Measurements from ENCODE around the gene AHI1. TPM values are rescaled to one million over a fixed set of nuclear protein-coding genes. Genes with fewer than 3 reads are reported as not detected.

Gene AHI1
- total and polyA plus RNA-seq, 2 of the 13 experiments (the other 11 are each of a cell fraction or from before 2014, with no cell fraction given): 7.2 to 18.6 TPM

DNA sequence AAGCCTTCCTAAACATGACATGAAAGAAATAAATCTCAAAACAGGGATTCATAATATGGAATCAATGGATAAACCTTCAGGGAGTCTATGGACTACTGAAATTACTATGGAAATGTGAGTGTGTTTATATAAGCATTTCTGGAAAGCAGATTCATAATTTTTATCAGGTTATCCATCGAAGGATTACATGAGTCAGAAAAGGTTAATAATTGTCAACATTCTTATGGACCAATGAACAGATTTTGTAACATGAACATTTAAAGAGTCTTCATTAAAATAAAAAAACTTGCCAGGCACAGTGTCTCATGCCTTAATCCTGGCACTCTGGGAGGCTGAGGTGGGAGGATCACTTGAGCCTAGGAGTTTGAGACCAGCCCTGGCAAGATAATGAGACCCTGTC, 84.8 kb downstream of the AHI1 start (continued):
- TF ChIP-seq, protein P1, sequence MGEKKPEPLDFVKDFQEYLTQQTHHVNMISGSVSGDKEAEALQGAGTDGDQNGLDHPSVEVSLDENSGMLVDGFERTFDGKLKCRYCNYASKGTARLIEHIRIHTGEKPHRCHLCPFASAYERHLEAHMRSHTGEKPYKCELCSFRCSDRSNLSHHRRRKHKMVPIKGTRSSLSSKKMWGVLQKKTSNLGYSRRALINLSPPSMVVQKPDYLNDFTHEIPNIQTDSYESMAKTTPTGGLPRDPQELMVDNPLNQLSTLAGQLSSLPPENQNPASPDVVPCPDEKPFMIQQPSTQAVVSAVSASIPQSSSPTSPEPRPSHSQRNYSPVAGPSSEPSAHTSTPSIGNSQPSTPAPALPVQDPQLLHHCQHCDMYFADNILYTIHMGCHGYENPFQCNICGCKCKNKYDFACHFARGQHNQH (CRISPR knock-in tag; IDR thresholded peaks at IDR 0.05): no peak
- TF ChIP-seq NFKB2 (CRISPR knock-in tag; IDR thresholded peaks at IDR 0.05; ENCODE audit: borderline replicate concordance) (no peak), REXO4 (CRISPR knock-in tag; IDR thresholded peaks at IDR 0.05; ENCODE audit: borderline replicate concordance) (no peak), ZNF24 (IDR thresholded peaks at IDR 0.05) (no peak), MIER2 (CRISPR knock-in tag; IDR thresholded peaks at IDR 0.05) (no peak), MAFK (conservative IDR thresholded peaks at IDR 0.05 in 1 of 2, IDR thresholded peaks at IDR 0.05 in 1 of 2; ENCODE audit: low read length in 2 of 2) (no peak)
- TF ChIP-seq, protein P2, sequence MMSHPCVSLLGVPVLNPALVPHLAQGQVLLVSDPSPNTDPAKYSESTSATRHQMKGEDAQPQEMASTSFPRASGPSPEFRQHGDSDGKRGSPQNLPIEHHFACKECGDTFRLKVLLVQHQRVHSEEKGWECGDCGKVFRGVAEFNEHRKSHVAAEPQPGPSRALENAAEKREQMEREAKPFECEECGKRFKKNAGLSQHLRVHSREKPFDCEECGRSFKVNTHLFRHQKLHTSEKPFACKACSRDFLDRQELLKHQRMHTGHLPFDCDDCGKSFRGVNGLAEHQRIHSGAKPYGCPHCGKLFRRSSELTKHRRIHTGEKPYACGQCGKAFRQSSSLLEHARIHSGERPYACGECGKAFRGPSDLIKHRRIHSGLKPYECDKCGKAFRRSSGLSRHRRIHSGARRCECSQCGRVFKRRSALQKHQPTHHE (CRISPR knock-in tag; IDR thresholded peaks at IDR 0.05; ENCODE audit: borderline replicate concordance): no peak
- TF ChIP-seq, protein P3, sequence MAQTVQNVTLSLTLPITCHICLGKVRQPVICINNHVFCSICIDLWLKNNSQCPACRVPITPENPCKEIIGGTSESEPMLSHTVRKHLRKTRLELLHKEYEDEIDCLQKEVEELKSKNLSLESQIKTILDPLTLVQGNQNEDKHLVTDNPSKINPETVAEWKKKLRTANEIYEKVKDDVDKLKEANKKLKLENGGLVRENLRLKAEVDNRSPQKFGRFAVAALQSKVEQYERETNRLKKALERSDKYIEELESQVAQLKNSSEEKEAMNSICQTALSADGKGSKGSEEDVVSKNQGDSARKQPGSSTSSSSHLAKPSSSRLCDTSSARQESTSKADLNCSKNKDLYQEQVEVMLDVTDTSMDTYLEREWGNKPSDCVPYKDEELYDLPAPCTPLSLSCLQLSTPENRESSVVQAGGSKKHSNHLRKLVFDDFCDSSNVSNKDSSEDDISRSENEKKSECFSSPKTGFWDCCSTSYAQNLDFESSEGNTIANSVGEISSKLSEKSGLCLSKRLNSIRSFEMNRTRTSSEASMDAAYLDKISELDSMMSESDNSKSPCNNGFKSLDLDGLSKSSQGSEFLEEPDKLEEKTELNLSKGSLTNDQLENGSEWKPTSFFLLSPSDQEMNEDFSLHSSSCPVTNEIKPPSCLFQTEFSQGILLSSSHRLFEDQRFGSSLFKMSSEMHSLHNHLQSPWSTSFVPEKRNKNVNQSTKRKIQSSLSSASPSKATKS (CRISPR knock-in tag; IDR thresholded peaks at IDR 0.05): no peak

GRCh38 chr6:135411849-135412248, 85.7 kb downstream of the AHI1 start:
- no peak overlapping the region for H2AFZ ChIP-seq (ENCODE audit: low read length)
- DNase-seq (ENCODE audit: low spot score): no peak
- ChIA-PET CTCF (ENCODE audit: low intra/inter-chr PET ratio, low total read pairs) (no interaction called here), POLR2A (no interaction called here)
- H4K20me1 ChIP-seq (ENCODE audit: insufficient read depth, low read length): no peaks in the 10 kb centered on the region
- 97% methylated on average over 2 of the region's 2 CpGs for WGBS (ENCODE audit: low lambda C conversion rate)
- H3K4me1 ChIP-seq (ENCODE audit: insufficient read depth, low read length): peaks cover 2% of the 10 kb centered on the region
- no peak for ATAC-seq
- peaks cover 2 to 4% of the 10 kb centered on the region in 2 experiments; a peak in 4 of 5 replicates for H3K36me3 ChIP-seq (replicated peaks in 1 of 2; ENCODE audit: control insufficient read depth in 1 of 2, insufficient read depth in 2 of 2, low read length in 2 of 2)
- H3K9me3 ChIP-seq (ENCODE audit: low read length): no peaks in the 10 kb centered on the region
- H3K4me3 ChIP-seq (replicated peaks in 1 of 3; ENCODE audit: insufficient read depth in 1 of 3, low read depth in 2 of 3, low read length in 3 of 3): no peak overlapping the region
- no TSS peak for BruUV-seq (replicated peaks)
- H3K79me2 ChIP-seq (ENCODE audit: insufficient read depth, low read length): no peaks in the 10 kb centered on the region
- no peak overlapping the region for H3K9ac ChIP-seq (ENCODE audit: insufficient read depth, low read depth, low read length)
- no peak overlapping the region for H3K27ac ChIP-seq (ENCODE audit: extremely low read length, insufficient read depth, low read length)
- FAIRE-seq: no peak
- H3K27me3 ChIP-seq (ENCODE audit: control insufficient read depth in 1 of 2, insufficient read depth in 2 of 2, low read length in 2 of 2): no peaks in the 10 kb centered on the region
- in situ Hi-C loops (cut with HindIII; ENCODE audit: extremely low pct_ligation_motif_present, low pct_unique_long_range_greater_than_20kb): no loop called here
- H3K4me2 ChIP-seq (ENCODE audit: low read depth, low read length): no peak overlapping the region
- intact Hi-C loops (cut with micrococcal nuclease; ENCODE audit: unreplicated experiment): no loop called here
- TF ChIP-seq MNT (IDR thresholded peaks at IDR 0.05) (no peak), ZKSCAN5 (CRISPR knock-in tag; IDR thresholded peaks at IDR 0.05) (no peak)
